NCI-H82 treated with DMSO at 0.1 percent for 48 hours (cell line): Measurements from ENCODE around the gene PGAM2.

Experiments used
- DNase-seq: peaks from one replicate; lab custom pipeline; 2025; ENCODE audit not compliant: unreplicated experiment; lab: John Stamatoyannopoulos, UW

The PGAM2 gene

DNA sequence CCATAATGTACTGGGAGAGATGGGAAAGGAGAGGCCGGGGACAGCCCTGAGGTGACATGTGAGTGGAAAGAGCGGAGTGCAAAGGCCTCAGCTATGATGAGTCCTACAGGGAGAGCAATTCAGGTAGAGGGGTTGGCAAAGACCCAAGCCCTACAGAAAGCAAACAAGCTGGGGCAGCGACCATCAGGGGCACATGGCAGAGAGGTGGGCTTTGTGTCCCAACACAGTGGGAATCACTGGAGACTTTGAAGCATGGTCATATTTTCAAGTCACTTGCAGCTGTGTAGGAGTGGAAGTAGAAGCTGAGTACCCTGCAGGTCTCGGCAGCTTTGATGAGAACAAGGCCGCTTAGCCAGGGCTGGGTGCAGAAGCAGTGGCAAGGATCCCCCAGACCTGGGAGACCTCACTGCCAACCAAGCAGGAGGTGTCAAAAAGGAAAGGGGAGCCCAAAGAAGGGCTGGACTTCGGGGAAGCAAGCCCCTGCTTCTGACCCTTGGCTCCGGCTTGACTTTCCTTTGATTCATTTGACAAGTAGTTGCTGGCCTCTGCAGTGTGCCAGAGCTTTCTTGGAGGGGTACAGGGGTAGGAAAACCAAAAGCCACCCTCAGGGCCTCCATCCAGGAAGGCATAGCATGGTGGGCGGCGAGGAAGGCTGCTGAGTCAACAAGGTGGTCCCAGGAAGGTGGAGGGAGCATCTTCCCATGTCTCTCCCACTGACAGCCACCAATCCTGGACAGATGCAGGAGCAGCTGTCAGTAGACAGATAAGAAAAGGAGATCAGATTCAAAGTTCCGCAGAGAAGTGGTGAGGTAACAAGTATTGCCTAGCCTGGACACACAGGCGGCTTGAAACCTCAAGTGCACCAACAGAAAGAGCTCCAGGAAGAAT lies 1.9 kb upstream of the PGAM2 start:
- no peak for DNase-seq

GRCh38 chr7:44066494-44067063 lies 1.2 kb upstream of the PGAM2 start:
- no peak for DNase-seq

GRCh38 chr7:44066111-44066460 lies 719 bp upstream of the PGAM2 start:
- DNase-seq: no peak

DNA sequence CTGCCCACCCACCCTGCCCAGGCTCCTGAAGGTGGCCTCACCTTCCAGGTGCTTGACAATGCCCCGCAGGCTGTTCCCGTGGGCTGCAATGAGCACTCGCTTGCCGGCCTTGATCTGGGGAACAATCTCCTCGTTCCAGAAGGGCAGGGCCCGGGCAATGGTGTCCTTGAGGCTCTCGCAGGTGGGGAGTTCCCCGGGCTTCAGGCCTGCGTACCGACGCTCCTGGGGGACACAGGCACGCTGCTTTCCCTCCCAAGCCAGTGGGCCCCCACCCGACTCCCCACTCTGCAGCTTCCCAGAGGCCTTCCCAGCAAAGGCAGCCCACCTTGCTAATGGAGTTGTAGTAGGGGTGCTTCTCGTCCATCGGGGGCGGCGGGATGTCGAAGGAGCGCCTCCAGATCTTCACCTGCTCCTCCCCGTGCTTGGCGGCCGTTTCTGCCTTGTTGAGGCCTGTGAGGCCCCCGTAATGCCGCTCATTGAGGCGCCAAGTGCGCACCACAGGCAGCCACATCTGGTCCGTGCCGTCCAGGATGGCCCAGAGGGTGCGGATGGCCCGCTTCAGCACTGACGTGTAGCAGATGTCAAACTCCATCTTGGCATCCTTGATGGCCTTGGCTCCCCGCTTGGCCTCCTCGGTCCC lies 456 bp downstream of the PGAM2 start:
- DNase-seq: no peak

GRCh38 chr7:44063894-44064651 lies 1.3 kb downstream of the PGAM2 start:
- no peak for DNase-seq

DNA sequence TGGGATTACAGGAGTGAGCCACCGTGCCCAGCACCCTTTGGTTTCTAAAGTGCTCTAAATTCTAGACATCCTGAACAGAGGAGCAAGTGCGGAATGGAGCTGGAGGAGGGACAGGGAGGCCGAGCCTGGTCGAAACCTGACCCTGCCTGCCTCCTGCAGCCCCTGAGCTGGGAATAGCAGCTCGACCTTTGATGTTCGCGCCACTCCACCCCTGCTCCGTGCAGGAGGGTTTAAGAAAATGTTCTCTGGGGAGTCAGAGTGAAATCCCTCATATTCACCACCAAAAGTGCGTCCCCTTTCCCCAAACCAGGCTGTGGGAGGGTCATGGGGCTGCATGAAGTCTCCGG lies 1.8 kb downstream of the PGAM2 start:
- DNase-seq: no peak

GRCh38 chr7:44062903-44063295 lies 2.5 kb downstream of the PGAM2 start:
- no peak for DNase-seq

- no peak for DNase-seq
These were observed 3.0 kb downstream of the PGAM2 start for GRCh38 chr7:44062180-44062902.

- DNase-seq: no peak
These were observed 3.7 kb downstream of the PGAM2 start for GRCh38 chr7:44061645-44062179.

DNA sequence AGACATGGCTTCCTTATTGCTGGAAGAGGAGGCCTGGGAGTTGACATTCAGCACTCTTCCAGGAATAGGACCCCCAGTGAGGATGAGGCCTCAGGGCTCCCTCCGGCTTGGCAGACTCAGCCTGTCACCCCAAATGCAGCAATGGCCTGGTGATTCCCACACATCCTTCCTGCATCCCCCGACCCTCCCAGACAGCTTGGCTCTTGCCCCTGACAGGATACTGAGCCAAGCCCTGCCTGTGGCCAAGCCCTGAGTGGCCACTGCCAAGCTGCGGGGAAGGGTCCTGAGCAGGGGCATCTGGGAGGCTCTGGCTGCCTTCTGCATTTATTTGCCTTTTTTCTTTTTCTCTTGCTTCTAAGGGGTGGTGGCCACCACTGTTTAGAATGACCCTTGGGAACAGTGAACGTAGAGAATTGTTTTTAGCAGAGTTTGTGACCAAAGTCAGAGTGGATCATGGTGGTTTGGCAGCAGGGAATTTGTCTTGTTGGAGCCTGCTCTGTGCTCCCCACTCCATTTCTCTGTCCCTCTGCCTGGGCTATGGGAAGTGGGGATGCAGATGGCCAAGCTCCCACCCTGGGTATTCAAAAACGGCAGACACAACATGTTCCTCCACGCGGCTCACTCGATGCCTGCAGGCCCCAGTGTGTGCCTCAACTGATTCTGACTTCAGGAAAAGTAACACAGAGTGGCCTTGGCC lies 4.3 kb downstream of the PGAM2 start:
- DNase-seq: no peak

GRCh38 chr7:44060091-44060947 lies 5.0 kb downstream of the PGAM2 start:
- DNase-seq: no peak

DNA sequence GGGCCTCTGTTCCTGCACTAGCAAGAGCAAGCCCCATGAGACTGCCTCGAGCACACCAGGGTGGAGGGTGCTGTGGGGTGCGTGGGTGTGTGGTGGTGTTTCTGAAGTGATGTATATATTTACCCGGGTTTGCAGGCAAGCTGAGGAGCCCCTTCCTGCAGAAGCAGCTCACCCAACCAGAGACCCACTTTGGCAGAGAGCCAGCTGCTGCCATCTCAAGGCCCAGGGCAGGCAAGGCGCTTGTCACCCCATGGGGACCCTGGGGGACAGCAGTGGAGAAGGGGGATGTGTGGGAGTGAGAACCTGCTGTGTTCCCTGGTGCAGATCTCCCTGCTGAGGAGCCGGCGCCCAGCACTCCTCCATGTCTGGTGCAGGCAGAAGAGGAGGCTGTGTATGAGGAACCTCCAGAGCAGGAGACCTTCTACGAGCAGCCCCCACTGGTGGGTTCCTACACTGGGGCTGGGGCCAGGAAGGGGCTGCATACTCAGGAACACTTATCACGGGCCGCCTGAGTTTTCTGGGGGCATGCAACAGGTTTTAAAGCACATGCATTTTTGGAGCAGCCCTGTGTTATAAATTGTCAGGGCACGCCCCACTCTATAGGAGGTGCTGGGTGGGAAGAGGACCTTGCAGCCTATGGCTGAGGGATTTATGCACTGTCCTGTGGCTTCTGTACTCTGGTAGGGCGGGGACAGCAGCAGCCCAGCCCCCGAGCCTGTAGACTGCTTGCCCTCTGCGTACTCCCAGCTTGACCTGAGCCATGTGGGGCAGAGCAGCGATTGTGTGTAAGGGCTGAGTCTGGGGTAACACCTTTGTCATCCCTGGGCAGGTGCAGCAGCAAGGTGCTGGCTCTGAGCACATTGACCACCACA lies 5.9 kb downstream of the PGAM2 start:
- DNase-seq: no peak

DNA sequence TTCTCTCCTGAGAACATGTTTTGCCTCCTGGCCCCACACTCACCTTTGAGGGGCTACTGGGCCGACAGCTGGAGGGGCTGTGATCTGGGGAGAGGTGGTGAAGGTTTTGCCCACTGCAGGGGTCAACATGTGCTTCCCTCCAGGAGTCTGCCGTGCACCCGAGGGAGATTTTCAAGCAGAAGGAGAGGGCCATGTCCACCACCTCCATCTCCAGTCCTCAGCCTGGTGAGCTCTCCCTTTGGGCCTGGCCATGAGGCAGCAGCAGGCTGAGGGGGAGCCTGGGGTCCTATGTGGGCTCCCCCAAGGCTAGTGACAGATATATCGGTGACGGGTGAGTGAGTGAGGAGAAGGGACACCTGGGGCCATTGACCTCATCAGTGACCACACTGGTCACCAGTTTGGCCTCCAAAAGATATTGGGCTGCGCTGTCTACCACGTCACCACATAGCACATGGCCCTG lies 6.6 kb downstream of the PGAM2 start:
- DNase-seq: no peak

DNA sequence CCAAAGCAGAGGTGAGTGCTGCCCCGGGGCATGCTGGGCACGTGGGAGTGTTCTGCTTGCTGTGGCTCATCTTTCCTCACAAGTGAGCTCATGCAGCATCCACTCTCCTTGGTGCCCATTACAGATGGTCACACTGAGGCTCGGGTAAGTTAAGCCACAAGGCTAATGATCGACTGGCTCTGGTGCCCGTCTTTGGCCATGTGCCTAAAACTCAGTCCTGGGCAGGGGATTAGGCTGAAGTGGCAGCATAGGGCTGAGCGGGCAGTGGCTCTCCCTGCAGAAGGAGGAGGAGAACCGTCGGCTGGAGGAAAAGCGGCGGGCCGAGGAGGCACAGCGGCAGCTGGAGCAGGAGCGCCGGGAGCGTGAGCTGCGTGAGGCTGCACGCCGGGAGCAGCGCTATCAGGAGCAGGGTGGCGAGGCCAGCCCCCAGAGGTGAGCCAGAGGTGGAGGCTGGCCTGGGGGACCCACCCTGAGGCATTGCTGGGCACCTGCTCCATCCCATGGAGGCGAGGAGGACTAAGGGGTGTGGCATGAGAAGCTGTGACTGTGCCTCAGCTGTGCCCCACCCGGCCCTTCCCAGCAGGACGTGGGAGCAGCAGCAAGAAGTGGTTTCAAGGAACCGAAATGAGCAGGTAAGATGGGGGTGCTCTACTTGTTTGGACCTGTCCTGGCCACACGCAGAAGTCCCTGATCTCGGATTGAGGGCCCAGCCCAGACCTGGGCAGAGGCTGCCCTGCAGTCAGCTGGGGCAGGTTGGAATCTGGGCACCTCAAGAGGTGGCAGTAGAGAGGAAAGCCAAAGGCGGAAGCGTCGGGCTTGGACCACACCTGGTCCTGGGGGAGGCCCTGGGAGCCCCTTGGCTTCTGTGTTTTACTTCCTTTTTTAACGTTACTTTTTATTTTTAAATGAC lies 7.3 kb downstream of the PGAM2 start:
- DNase-seq: no peak

- no peak for DNase-seq
These were observed 8.1 kb downstream of the PGAM2 start for GRCh38 chr7:44057181-44057848.

DNA sequence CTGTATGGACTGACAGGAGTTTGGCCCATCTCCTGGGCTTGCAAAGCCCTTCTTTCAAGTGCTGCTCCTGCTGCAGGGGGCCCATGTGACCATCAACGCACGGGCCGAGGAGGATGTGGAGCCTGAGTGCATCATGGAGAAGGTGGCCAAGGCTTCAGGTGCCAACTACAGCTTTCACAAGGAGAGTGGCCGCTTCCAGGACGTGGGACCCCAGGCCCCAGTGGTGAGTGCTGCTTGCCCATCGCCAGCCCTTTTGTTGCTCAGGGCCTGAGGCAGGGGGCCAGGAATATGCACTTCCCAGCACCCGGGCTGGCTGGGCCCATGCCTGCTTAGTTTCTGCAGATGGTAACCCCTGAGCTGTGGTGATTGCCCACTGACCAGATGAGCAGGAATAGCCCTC lies 8.7 kb downstream of the PGAM2 start:
- no peak for DNase-seq
